ENCODE results near the gene BIN2. TPM values are rescaled to one million over a fixed set of nuclear protein-coding genes. Genes with fewer than 3 reads are reported as not detected.
A peak's percentile ranks its signal among the peaks of the same experiment; 100 is the strongest.

Gene BIN2
- total and polyA plus RNA-seq, 5 donors from 2014 or later = 204 to 273 (median 236) TPM

- DNase-seq (peak in 1 of 3 donors; percentile 41), ATAC-seq (ENCODE audit: low read depth in 2 of 2) (no peak)
- peak overlapping the region; percentile 69 for H3K27ac ChIP-seq (ENCODE audit: insufficient read depth, low read length, poor library complexity, severe bottlenecking)
- H3K9me3 ChIP-seq (ENCODE audit: control insufficient read depth in 2 of 2, low read length in 2 of 2) = no peaks in the 10 kb centered on the region
- Mint-ChIP-seq H3K4me1 (peaks cover 13 to 71% (median 42%) of the 10 kb centered on the region in 4 donors), H3K9me3 (peaks cover 0 to 1% (median 0%) of the 10 kb centered on the region in 7 donors), H3K27ac (peak overlapping the region; percentile 73 to 95 (median 85)), H3K27me3 (no peaks in the 10 kb centered on the region), H3K4me3 (peak overlapping the region; percentile 23 to 74 (median 62)), H3K36me3 (no peaks in the 10 kb centered on the region)
- H3K4me1 ChIP-seq (ENCODE audit: control insufficient read depth, insufficient read depth, low read length, poor library complexity, severe bottlenecking) = peaks cover 57% of the 10 kb centered on the region
- no peaks in the 10 kb centered on the region for H3K27me3 ChIP-seq (ENCODE audit: control insufficient read depth, insufficient read depth, low read length)
- no peaks in the 10 kb centered on the region for H3K36me3 ChIP-seq (ENCODE audit: control insufficient read depth, insufficient read depth, low read length)
- peak overlapping the region; percentile 74 for H3K4me3 ChIP-seq (ENCODE audit: low read depth, low read length)
Observed at GRCh38 chr12:51329742-51330141, 5.8 kb upstream of the BIN2 start.

- Mint-ChIP-seq H3K36me3 (no peaks in the 10 kb centered on the region), H3K4me3 (peak overlapping the region; percentile 14 to 64 (median 62)), H3K27me3 (no peaks in the 10 kb centered on the region), H3K4me1 (peaks cover 13 to 72% (median 44%) of the 10 kb centered on the region in 4 donors), H3K27ac (peak overlapping the region; percentile 61 to 85 (median 73)), H3K9me3 (peaks cover 0 to 1% (median 0%) of the 10 kb centered on the region in 7 donors)
- peak in 1 of 3 donors; percentile 32 for DNase-seq
- Histone ChIP-seq H3K4me3 (ENCODE audit: low read depth, low read length) (no peak overlapping the region), H3K27ac (ENCODE audit: insufficient read depth, low read length, poor library complexity, severe bottlenecking) (peak overlapping the region; percentile 69), H3K4me1 (ENCODE audit: control insufficient read depth, insufficient read depth, low read length, poor library complexity, severe bottlenecking) (peaks cover 67% of the 10 kb centered on the region), H3K9me3 (ENCODE audit: control insufficient read depth in 2 of 2, low read length in 2 of 2) (no peaks in the 10 kb centered on the region), H3K36me3 (ENCODE audit: control insufficient read depth, insufficient read depth, low read length) (no peaks in the 10 kb centered on the region), H3K27me3 (ENCODE audit: control insufficient read depth, insufficient read depth, low read length) (no peaks in the 10 kb centered on the region)
- ATAC-seq (ENCODE audit: low read depth in 2 of 2) = no peak
Observed at GRCh38 chr12:51328587-51328986, 4.6 kb upstream of the BIN2 start.

- Mint-ChIP-seq H3K4me3 (peak overlapping the region; percentile 47 to 99 (median 81)), H3K4me1 (peaks cover 13 to 87% (median 54%) of the 10 kb centered on the region in 4 donors), H3K9me3 (peaks cover 0 to 1% (median 0%) of the 10 kb centered on the region in 7 donors), H3K27me3 (no peaks in the 10 kb centered on the region), H3K36me3 (peaks cover 15% of the 10 kb centered on the region), H3K27ac (peak overlapping the region; percentile 88 to 98 (median 92))
- Histone ChIP-seq H3K4me1 (ENCODE audit: control insufficient read depth, insufficient read depth, low read length, poor library complexity, severe bottlenecking) (peaks cover 84% of the 10 kb centered on the region), H3K36me3 (ENCODE audit: control insufficient read depth, insufficient read depth, low read length) (peaks cover 5% of the 10 kb centered on the region), H3K27ac (ENCODE audit: insufficient read depth, low read length, poor library complexity, severe bottlenecking) (peak overlapping the region; percentile 69), H3K27me3 (ENCODE audit: control insufficient read depth, insufficient read depth, low read length) (no peaks in the 10 kb centered on the region), H3K9me3 (ENCODE audit: control insufficient read depth in 2 of 2, low read length in 2 of 2) (no peaks in the 10 kb centered on the region), H3K4me3 (ENCODE audit: low read depth, low read length) (peak overlapping the region; percentile 48)
- ATAC-seq (ENCODE audit: low read depth in 2 of 2) = peak; percentile 11 to 16
- DNase-seq = peak in 1 of 3 donors; percentile 73
Observed at GRCh38 chr12:51326698-51327439, 2.9 kb upstream of the BIN2 start.

GRCh38 chr12:51324953-51325352 lies 979 bp upstream of the BIN2 start:
- peaks cover 98% of the 10 kb centered on the region for H3K4me1 ChIP-seq (ENCODE audit: control insufficient read depth, insufficient read depth, low read length, poor library complexity, severe bottlenecking)
- Mint-ChIP-seq H3K27me3 (no peaks in the 10 kb centered on the region), H3K36me3 (peaks cover 31% of the 10 kb centered on the region), H3K9me3 (peaks cover 0 to 1% (median 0%) of the 10 kb centered on the region in 7 donors), H3K27ac (peak overlapping the region; percentile 88 to 99 (median 88)), H3K4me3 (peak overlapping the region; percentile 68 to 99 (median 89)), H3K4me1 (peaks cover 11 to 91% (median 61%) of the 10 kb centered on the region in 4 donors)
- peak overlapping the region; percentile 95 for H3K27ac ChIP-seq (ENCODE audit: insufficient read depth, low read length, poor library complexity, severe bottlenecking)
- H3K36me3 ChIP-seq (ENCODE audit: control insufficient read depth, insufficient read depth, low read length) = peaks cover 7% of the 10 kb centered on the region
- no peak overlapping the region for H3K4me3 ChIP-seq (ENCODE audit: low read depth, low read length)
- no peaks in the 10 kb centered on the region for H3K27me3 ChIP-seq (ENCODE audit: control insufficient read depth, insufficient read depth, low read length)
- ATAC-seq (ENCODE audit: low read depth in 2 of 2) (no peak), DNase-seq (no peak)
- H3K9me3 ChIP-seq (ENCODE audit: control insufficient read depth in 2 of 2, low read length in 2 of 2) = no peaks in the 10 kb centered on the region

- no peaks in the 10 kb centered on the region for H3K27me3 Mint-ChIP-seq
Observed at GRCh38 chr12:51323317-51323960, 535 bp downstream of the BIN2 start.

GRCh38 chr12:51322452-51322851 lies 1.5 kb downstream of the BIN2 start:
- ATAC-seq (ENCODE audit: low read depth in 2 of 2) (no peak), DNase-seq (peak in 1 of 3 donors; percentile 48)
- Mint-ChIP-seq H3K4me1 (peaks cover 13 to 90% (median 65%) of the 10 kb centered on the region in 4 donors), H3K27ac (peak overlapping the region; percentile 88 to 100 (median 89)), H3K36me3 (peaks cover 39% of the 10 kb centered on the region), H3K9me3 (peaks cover 0 to 1% (median 0%) of the 10 kb centered on the region in 7 donors), H3K27me3 (no peaks in the 10 kb centered on the region), H3K4me3 (peak overlapping the region; percentile 98 to 100 (median 99))
- H3K4me1 ChIP-seq (ENCODE audit: control insufficient read depth, insufficient read depth, low read length, poor library complexity, severe bottlenecking) = peaks cover 97% of the 10 kb centered on the region
- H3K36me3 ChIP-seq (ENCODE audit: control insufficient read depth, insufficient read depth, low read length) = peaks cover 10% of the 10 kb centered on the region
- H3K27ac ChIP-seq (ENCODE audit: insufficient read depth, low read length, poor library complexity, severe bottlenecking) = peak overlapping the region; percentile 95
- no peaks in the 10 kb centered on the region for H3K9me3 ChIP-seq (ENCODE audit: control insufficient read depth in 2 of 2, low read length in 2 of 2)
- H3K27me3 ChIP-seq (ENCODE audit: control insufficient read depth, insufficient read depth, low read length) = no peaks in the 10 kb centered on the region
- H3K4me3 ChIP-seq (ENCODE audit: low read depth, low read length) = peak overlapping the region; percentile 99

More at GRCh38 chr12:51323317-51323960, 535 bp downstream of the BIN2 start:
- peak; percentile 43 to 91 (median 63) for DNase-seq
- Histone ChIP-seq H3K9me3 (ENCODE audit: control insufficient read depth in 2 of 2, low read length in 2 of 2) (no peaks in the 10 kb centered on the region), H3K36me3 (ENCODE audit: control insufficient read depth, insufficient read depth, low read length) (peaks cover 7% of the 10 kb centered on the region), H3K4me1 (ENCODE audit: control insufficient read depth, insufficient read depth, low read length, poor library complexity, severe bottlenecking) (peaks cover 98% of the 10 kb centered on the region), H3K27ac (ENCODE audit: insufficient read depth, low read length, poor library complexity, severe bottlenecking) (peak overlapping the region; percentile 95), H3K4me3 (ENCODE audit: low read depth, low read length) (peak overlapping the region; percentile 99), H3K27me3 (ENCODE audit: control insufficient read depth, insufficient read depth, low read length) (no peaks in the 10 kb centered on the region)
- Mint-ChIP-seq H3K27ac (peak overlapping the region; percentile 88 to 100 (median 89)), H3K4me3 (peak overlapping the region; percentile 98 to 100 (median 99)), H3K9me3 (peaks cover 0 to 1% (median 0%) of the 10 kb centered on the region in 7 donors), H3K4me1 (peaks cover 13 to 91% (median 65%) of the 10 kb centered on the region in 4 donors), H3K36me3 (peaks cover 36% of the 10 kb centered on the region)
- ATAC-seq (ENCODE audit: low read depth in 2 of 2) = peak; percentile 32 to 57

GRCh38 chr12:51321882-51322281 lies 2.1 kb downstream of the BIN2 start:
- Histone ChIP-seq H3K4me1 (ENCODE audit: control insufficient read depth, insufficient read depth, low read length, poor library complexity, severe bottlenecking) (peaks cover 97% of the 10 kb centered on the region), H3K36me3 (ENCODE audit: control insufficient read depth, insufficient read depth, low read length) (peaks cover 13% of the 10 kb centered on the region), H3K27me3 (ENCODE audit: control insufficient read depth, insufficient read depth, low read length) (no peaks in the 10 kb centered on the region), H3K27ac (ENCODE audit: insufficient read depth, low read length, poor library complexity, severe bottlenecking) (peak overlapping the region; percentile 95), H3K4me3 (ENCODE audit: low read depth, low read length) (peak overlapping the region; percentile 99), H3K9me3 (ENCODE audit: control insufficient read depth in 2 of 2, low read length in 2 of 2) (no peaks in the 10 kb centered on the region)
- DNase-seq (no peak), ATAC-seq (ENCODE audit: low read depth in 2 of 2) (no peak)
- H3K36me3 Mint-ChIP-seq = peaks cover 43% of the 10 kb centered on the region
- peaks cover 0 to 1% (median 0%) of the 10 kb centered on the region in 7 donors for H3K9me3 Mint-ChIP-seq
- peaks cover 10 to 90% (median 63%) of the 10 kb centered on the region in 4 donors for H3K4me1 Mint-ChIP-seq
- H3K27ac Mint-ChIP-seq = peak overlapping the region; percentile 88 to 100 (median 89)
- H3K27me3 Mint-ChIP-seq = no peaks in the 10 kb centered on the region
- peak overlapping the region; percentile 98 to 100 (median 99) for H3K4me3 Mint-ChIP-seq
